ENCODE results near the gene ARMC9.

The ARMC9 gene

DNA sequence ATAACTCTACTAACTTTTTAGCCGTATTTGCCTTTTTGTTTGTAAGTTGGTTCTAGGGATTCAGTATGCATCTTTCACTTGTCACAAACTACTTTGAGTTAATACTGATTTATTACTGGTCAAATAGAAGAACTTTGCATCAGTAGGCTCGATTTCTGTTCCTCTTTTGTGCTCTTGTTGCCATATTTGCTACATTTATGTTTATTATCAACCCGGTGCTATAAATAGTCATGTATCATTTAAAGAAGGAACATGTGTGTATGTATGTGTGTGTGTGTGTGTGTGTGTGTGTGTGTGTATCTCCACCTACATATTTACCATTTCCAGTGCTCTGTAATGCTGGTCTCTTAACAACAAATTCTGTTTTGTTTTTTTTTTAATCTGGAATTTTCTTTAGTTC lies 117.5 kb downstream of the ARMC9 start:
- no peak for DNase-seq (ENCODE audit: low read depth)

DNA sequence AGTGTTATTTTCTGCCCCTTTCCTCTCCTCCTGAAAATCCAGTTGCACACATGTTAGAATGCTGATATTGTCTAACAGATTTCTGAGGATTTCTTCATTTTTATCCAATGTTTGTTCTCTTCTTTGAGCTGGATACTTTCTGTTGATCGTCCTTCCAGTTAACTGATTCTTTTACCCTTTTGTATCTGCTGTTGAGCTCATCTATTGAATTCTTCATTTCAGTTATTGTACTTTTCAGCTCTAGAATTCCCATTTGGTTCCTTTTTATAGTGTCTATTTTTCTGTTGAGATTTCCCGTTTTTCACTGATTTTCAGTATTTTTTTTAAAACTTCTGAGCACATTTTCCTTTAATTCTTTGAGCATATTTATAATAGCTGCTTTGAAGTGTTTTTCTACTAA lies 119.1 kb downstream of the ARMC9 start:
- DNase-seq (ENCODE audit: low read depth) = no peak

DNA sequence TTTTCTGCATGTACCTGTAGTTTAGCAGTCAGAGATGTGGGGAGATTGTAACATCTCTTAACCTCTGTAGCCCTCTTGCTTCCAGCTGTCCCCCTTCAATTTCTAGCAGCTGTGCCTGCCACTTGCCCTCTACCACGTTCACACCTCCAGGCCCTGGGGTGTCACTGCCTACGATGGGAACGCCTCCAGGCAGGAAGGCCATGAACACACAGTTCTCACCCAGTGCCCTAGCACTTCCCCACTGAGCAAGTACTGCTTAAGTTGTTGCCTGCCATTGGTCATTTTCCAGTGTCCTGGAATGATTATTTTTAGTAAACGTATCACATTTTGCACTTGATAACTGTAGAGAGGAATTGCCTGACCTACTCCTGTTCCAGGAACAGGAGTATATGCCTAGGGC lies 120.0 kb downstream of the ARMC9 start:
- DNase-seq (ENCODE audit: low read depth) = no peak

DNA sequence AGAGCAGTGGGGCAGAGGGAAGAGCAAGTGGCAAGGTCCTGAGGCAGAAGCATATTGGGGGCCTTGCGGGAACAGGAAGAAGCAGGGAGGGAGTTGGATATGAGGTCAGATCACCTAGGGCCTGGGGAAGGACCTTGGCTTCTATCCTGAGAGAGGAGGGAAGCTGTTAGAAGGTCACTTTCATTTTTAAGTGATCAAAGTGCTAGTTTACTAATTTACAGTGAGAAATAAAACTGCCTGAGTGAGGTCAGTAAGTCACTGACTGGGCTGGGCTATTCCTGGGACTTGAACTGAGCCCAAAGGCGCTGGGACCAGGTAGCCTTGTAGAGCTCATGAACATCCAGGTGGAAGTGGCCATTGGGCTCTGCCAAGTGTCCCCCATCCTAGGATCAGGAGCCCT lies 120.5 kb downstream of the ARMC9 start:
- no peak for DNase-seq (ENCODE audit: low read depth)

DNA sequence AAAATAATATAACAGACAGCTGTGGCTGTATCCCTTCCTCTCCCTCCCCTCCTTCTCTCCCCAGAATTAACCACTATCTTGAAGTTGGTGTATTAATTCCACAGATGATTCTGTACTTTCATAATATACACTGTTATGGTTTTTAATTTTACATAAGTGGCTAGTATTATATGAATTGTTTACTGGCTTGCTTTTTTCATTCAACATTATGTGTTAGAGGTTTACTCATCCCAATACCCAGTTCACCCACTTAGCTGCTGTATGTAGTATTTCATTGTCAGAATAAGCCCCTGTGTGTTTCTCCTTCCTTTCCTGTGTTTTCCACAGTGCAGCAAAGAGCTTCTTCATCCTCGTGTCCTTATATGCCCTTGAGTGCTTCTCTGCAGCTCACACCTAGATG lies 121.4 kb downstream of the ARMC9 start:
- no peak for DNase-seq (ENCODE audit: low read depth)

DNA sequence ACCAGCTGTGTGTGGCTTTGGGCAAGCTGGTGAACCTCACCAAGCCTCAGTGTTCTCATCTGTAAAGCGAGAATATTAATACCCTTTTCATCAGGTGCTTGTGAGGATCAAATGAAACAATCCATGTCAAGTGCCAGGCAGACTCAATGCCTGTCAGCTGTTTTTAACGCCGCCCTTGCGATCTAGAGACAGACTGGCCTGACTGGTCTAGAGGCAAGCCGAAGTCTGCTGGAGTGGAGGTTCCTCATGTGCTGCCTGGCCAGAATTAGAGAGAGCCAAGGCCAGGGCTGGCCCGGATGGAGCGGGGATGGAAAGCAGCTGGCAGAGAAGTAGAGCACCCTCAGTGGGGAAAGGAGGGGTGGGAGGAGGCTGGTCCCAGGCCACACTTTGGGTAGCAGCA lies 122.6 kb downstream of the ARMC9 start:
- no peak for DNase-seq (ENCODE audit: low read depth)

DNA sequence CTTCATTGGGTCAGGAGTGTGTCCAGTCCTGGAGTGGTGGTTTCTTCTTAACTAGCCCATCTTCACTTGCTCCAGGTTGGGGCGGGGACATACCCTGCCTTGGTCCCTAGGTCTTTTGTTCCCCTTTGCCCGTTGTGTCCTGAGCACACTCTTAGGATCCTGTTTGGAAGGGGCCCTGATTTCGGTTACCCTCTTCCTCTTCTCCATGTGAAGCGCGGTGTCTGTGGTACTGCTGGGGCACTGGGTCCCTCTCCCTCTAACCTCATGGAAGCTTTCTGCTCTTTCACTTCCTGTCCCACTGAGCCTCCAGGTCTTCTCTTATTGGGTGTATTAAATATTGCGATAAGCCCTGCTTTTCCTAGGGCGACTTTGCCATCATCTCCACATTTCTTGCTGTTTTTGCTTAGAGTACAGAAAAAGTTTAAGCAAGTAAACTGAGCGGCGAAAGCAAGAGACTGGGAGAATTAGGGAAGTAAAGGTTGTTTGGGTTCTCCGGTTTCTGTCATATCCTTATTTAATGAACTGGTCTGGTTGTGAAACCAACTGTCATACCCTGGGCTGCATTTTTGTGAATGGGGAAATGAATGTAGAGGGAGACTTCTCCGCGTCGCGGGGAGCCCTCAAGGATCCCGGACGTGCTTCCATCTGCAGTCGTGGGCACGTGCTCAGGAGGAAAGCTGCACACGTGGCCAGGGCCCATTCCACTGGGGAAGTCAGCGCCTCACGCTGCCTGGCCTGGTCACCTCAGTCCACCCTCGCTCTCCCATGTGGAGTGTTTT lies 123.3 kb downstream of the ARMC9 start:
- DNase-seq (ENCODE audit: low read depth) = no peak

DNA sequence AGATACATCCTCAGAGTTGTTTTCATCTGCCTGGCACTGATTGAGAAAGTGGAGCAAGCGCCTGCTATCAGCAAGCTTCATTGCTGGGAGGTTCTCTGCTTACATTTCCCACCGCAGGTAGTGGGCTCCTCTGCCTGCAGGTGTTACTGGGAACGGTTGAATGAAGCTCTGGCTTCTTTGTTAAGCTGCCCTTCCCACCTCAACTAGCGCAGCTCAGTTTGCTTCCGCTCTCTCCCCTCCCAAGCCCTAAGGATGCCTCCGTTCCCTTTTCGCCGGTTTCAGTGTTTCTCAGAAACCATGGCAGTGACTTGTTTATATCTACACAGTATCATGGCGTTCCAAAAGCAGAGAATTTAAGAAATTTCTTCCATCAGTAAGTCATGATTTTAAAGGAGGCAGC lies 124.9 kb downstream of the ARMC9 start:
- no peak for DNase-seq (ENCODE audit: low read depth)

DNA sequence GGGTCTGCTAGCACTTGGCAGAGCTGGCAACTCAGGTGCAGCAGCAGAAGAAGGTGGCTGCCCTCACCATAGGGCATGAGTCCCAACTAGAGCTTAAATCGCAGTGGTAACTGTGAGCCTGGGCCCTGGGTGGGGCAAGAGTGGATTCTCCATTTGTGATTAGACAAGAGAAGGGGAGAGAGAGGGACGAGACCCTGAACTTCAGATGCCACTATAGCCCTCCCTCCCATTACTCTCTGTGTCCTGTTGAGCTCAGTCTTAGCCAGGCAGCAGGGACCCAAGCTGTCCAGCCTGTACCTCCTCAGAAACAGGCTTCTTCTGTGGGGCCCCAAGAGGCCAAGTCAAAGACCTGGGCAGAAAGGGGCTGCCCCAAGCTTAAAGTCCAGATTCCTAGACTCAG lies 127.4 kb downstream of the ARMC9 start:
- no peak for DNase-seq (ENCODE audit: low read depth)

DNA sequence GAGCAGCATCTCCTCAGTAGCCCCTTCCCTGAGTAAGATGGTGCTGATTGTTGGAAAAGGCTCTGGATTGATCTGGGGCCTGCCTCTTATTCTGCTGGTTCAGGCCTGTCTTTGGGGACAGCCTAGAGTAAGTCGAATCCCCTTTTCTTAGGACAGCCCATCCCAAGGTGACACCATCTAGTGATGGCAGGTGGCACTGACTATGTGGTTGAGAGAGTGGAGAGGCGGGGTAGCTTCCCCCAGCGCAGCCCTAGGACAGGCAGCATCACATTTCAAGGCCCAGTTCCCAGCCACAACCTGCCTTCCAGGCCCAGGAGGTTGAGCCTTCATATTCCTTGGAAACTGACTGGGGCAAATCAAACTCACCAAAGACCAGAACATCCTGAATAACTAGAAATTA lies 128.0 kb downstream of the ARMC9 start:
- DNase-seq (ENCODE audit: low read depth) = no peak

DNA sequence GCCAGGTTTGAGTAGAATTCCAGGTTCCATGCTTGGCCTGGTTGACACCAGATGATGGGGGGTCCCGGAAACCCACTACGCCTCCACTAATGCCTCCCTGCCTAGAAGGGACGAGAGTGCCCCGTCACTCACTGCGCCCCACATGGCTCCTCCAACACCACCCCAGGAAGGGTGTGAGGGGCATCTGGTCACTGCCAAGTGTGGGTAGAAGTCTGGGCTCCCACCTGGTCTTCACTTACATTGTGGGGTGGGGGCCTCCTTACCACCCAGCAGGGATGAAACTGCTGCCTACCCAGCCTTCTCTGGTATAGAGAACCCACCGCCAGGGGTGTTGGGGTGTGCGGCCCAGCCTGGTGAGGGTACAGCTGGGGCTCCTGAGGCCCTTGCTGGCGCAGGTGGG lies 131.9 kb downstream of the ARMC9 start:
- DNase-seq (ENCODE audit: low read depth) = no peak

DNA sequence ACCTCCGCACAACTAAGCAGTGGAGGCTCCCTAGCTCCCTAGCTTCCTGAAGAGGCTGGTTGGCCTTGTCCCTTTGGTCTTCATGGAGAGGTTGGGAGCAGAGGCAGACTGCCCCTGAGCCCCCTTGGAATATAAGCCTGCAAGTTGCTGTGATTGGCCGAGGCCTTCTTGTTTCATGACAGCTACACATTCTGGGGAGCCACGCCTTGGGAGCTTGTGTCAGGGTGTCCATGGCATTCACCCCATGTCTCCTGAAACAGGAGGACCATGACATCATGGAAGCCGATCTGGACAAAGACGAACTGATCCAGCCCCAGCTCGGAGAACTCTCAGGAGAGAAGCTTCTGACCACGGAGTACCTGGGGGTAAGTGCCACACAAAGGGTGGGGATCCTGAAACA lies 133.1 kb downstream of the ARMC9 start:
- DNase-seq (ENCODE audit: low read depth) = no peak

DNA sequence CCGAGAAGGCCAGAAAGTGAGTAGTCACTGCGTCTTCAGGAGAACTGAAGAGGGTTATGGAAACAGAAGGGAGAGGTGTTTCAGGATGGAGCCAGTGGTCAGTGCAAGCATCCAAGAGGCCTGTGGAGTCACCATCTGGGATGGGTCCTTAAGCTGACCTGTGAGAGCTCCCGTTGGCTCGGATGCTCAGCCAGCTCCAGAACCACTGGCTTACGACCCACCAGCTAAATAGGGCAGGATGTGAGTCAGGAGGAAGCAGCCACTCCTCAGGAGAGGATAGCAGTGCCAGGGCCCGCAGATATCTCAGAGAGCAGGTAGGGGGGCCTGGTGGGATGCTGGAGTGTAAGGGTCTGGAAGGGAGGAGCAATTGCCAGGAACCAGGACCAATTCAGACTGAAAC lies 134.0 kb downstream of the ARMC9 start:
- no peak for DNase-seq (ENCODE audit: low read depth)

DNA sequence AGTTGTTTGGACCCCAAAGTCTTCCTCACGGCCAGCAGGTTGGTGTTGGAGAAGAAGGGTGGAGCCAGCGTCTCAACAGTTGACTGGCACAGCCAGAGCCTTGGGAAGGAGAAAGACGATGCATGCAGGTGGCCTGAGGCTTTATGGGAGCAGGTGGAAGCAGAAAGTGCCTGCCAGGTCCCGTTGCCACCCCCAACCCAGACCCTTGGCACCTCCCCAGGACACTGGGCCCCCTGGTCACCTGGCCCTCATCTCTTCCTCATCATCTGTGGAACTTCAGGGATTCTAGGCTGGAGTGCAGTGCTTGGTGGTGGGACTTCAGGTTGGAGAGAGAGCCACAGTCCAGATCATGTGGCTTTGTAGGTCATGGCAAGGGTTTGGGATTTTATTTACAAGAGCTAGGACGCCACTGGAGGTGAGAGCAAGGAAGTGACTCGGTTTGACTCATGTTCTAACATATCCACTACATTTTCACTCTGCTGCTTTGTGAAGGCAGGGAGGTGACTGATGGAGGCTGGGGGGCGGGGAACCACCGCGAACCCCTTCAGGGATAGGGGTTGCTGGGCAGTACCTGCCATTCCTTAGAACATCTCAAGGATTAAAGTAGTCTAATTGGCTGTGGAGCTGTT lies 134.6 kb downstream of the ARMC9 start:
- DNase-seq (ENCODE audit: low read depth) = no peak

DNA sequence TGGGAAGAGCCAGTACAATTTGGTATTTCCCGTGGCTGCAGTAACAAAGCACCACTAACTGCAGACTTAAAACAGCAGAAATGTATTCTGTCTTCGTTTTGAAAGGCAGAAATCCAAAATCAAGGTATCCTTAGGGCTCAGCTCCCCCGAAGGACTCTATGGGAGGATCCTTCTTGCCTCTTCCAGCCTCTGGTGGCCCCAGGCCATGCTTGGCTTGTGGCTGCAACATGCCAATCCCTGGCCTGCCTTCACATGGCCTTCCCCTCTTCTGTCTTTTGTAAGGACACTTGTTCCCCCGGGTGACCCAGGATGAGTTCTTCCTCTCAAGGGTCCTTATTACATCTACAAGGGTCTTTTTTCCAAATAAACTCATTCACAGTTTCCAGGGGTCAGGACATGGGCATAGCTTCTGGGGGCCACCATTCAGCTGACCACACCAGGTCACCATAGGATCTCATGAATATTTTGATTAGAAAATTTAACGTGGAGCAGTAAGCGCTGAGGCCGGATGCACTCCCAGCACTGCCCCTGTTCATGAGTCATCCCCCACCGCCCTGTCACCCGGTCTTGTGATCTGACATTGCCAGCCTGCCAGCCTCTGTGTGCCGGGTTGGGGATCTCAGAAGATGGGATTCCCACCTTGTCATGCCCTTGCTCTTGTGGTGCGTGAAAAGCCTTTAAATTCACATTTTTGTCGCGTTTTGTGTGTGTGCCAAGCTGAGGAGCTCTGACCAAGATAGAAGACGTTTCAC lies 135.9 kb downstream of the ARMC9 start:
- DNase-seq (ENCODE audit: low read depth) = no peak

DNA sequence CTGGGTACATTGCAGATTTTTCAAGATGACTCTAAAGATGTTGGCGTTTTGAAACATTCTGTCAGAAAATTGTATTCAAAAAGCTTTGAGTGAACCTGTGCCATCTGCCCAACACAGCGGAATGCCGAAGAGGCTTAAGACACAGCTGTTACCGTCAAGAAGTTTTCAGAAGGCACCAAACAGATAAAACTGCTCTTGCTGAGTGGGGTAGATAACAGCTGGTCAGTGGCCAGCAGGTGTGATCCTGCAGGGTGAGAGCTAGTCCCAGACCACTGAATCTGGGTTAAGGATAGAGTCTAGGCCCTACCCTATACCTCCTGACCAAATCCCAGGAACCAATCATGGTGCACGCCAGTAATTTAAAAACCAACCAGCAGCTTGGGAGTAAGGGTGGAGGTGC lies 136.6 kb downstream of the ARMC9 start:
- DNase-seq (ENCODE audit: low read depth) = no peak

DNA sequence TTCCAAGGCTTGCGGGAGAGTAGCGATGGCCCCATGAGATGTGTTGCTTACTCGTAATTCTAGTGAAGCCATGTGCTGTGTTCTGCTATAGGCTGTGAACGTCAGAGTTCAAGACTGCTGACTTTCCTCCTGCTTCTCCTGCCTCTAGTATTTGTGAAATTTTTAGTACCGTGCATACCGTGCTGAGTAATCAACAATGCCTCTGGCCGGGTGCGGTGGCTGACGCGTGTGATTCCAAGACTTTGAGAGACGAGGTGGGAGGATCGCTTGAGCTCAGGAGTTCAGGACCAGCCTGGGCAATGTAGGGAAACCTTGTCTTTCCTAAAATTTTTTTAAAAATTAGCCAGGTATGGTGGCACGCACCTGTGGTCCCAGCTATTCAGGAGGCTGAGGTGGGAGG lies 137.2 kb downstream of the ARMC9 start:
- no peak for DNase-seq (ENCODE audit: low read depth)

DNA sequence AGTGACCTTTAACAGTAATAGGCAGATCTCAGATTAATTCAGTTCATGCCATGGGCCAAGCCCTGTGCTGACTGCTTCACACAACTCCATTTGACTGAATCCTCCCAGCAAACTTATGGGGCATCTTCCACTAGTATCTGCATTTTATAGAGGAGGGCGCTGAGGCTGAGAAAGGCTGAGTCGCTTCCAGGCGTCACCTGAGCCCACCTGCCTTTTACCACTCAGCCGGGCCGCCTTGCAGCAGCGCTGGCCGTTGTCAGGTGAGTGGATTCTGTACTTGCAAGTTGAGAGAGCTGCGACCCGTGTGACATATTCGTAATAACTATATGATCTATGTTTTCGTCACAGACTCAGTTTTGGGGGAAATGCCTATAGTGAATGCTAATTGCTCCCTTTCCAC lies 137.8 kb downstream of the ARMC9 start:
- no peak for DNase-seq (ENCODE audit: low read depth)

DNA sequence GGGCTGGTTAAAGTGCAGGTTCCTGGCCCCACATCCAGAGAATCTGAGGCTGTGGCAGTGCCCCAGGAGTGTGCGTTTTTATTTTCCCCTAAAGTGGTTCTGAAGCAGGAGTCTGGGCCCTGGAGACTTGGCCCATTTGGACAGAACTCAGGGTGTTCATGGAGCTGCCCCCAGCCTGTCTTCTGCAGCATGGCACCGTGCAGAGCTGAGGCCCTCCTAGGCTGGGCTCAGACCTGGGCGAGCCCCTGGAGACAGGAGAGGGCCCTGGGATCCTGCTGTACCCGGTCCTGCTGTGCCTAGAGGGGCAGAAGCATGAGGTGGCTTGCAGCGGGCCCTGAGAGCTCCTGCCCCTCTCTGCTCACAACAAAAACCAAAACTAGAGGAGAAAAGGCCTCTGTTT lies 138.3 kb downstream of the ARMC9 start:
- no peak for DNase-seq (ENCODE audit: low read depth)

DNA sequence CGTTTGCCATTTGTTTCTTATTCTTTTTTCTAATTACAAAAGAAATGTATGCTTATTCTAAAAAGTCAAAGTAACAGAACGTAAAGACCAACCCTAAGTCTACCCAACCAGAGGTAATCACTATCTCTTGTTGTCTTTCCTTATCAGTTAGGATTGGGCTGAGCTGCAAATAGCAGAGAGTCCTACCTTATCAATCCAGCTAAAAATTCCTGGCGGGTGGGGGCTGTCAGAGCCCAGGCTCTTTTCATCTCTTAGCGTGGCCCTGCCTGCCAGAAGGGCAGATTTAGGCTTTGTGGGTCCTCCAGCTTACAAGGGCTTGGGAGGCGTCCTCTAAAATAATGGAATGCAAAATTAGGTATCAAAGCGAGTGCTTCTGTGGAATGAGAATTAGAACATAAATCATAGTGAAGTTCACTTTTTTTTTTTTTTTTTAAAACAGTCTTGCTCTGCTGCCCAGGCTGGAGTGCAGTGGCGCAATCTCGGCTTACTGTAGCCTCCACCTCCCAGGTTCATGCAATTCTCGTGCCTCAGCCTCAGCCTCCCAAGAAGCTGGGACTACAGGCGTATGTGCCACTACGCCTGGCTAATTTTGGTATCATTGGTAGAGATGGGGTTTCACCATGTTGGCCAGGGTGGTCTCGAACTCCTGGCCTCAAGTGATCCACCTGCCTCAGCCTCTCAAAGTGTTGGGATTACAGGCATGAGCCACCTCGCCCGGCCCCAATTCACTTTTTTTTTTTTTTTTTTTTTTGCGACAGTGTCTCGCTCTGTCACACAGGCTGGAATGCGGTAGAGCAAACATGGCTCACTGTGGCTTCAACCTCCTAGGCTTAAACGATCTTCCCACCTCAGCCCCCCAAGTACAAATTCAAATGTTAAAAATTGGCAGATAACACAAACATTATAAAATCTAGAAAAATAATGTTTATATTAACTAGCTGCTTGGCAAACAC lies 139.7 kb downstream of the ARMC9 start:
- DNase-seq (ENCODE audit: low read depth) = no peak

DNA sequence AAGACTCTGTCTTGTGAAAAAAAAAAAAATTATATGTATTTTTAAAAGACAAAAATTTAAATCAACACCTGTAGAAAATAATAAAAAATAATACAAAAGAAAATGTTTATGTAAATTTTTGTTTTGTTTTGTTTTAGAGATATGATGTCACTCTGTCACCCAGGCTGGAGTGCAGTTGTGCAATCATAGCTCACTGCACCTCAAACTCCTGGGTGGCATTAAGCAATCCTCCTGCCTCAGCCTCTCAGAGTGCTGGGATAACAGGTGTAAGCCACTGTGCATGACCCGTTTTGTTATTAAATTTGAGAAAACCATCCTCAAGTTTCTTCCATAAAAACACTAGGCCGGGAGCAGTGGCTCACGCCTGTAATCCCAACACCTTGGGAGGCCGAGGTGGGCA lies 140.9 kb downstream of the ARMC9 start:
- no peak for DNase-seq (ENCODE audit: low read depth)

DNA sequence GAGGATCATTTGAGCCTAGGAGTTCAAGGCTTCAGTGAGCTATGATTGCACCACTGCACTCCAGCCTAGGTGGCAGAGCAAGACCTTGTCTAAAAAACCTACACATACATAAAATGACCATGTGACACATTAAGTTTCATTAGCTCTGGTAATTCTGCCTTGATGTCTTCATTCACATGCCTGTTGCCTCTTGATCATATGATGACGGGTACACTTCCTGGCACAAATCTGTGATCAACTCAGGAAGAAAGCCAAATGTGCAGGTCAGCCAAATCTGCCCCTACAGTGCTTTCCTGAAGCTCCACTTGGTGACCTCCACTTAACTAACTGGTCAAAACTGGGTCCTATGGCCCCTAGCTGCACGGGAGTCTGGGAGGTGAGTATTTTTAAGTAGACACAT lies 142.7 kb downstream of the ARMC9 start:
- no peak for DNase-seq (ENCODE audit: low read depth)
